ENCODE measurements around the gene CWC27.

CWC27 gene

GRCh38 chr5:65041296-65042158 is 272.8 kb downstream of the CWC27 start:
- CTCF ChIA-PET, result interaction anchor here (0.6 kb wide), 1 partner anchor 248 kb away, joined by 3 read pairs; no protein-coding TSS in a partner anchor
- no peak for TF ChIP-seq ZNF26 (tag by site-specific recombination; IDR thresholded peaks at IDR 0.05)
- TF ChIP-seq ZNF133 (tag by site-specific recombination; IDR thresholded peaks at IDR 0.05), result no peak
- no peak for TF ChIP-seq ZNF202 (tag by site-specific recombination; IDR thresholded peaks at IDR 0.05; ENCODE audit: borderline replicate concordance)
- no peak for TF ChIP-seq REST (tag by site-specific recombination; IDR thresholded peaks at IDR 0.05)
- no peak for TF ChIP-seq ZNF830 (tag by site-specific recombination; IDR thresholded peaks at IDR 0.05; ENCODE audit: low read depth)
- no peak for TF ChIP-seq ZNF146 (tag by site-specific recombination; IDR thresholded peaks at IDR 0.05)
- no peak for TF ChIP-seq EGR2 (tag by site-specific recombination; IDR thresholded peaks at IDR 0.05; ENCODE audit: low read depth)
- no peak for TF ChIP-seq ATF2 (tag by site-specific recombination; IDR thresholded peaks at IDR 0.05; ENCODE audit: low read depth)
- TF ChIP-seq ZNF596 (tag by site-specific recombination; IDR thresholded peaks at IDR 0.05), result no peak
- TF ChIP-seq ZNF18 (tag by site-specific recombination; IDR thresholded peaks at IDR 0.05), result no peak
- TF ChIP-seq ZNF580 (tag by site-specific recombination; IDR thresholded peaks at IDR 0.05), result no peak
- no peak for TF ChIP-seq KLF7 (tag by site-specific recombination; IDR thresholded peaks at IDR 0.05; ENCODE audit: borderline replicate concordance)
- no peak for TF ChIP-seq ZNF704 (tag by site-specific recombination; IDR thresholded peaks at IDR 0.05)
- TF ChIP-seq GLIS2 (tag by site-specific recombination; IDR thresholded peaks at IDR 0.05), result no peak
- no peak for TF ChIP-seq ZNF555 (tag by site-specific recombination; conservative IDR thresholded peaks at IDR 0.05)
- no peak for TF ChIP-seq ZFHX2 (tag by site-specific recombination; conservative IDR thresholded peaks at IDR 0.05)
- TF ChIP-seq ZNF280C (tag by site-specific recombination; IDR thresholded peaks at IDR 0.05), result no peak
- TF ChIP-seq IKZF3 (tag by site-specific recombination; IDR thresholded peaks at IDR 0.05), result no peak
- TF ChIP-seq ZNF280D (tag by site-specific recombination; IDR thresholded peaks at IDR 0.05), result no peak
- Histone ChIP-seq H3K4me3 (ENCODE audit: low read depth, low read length) (no peak overlapping the region), H3K9me3 (ENCODE audit: control insufficient read depth, insufficient read depth, low read depth, low read length) (no peaks in the 10 kb centered on the region), H3K36me3 (ENCODE audit: control insufficient read depth in 2 of 2, insufficient read depth in 1 of 2, low read length in 2 of 2) (no peaks in the 10 kb centered on the region), H3K27ac (ENCODE audit: extremely low read depth, low read depth, low read length) (no peak overlapping the region), H3K4me1 (ENCODE audit: control insufficient read depth, insufficient read depth, low read length) (no peaks in the 10 kb centered on the region)
- POLR2A ChIA-PET, result no interaction called here
